GM19438 (cell line): Measurements from ENCODE around the gene MMP3.

Experiments
- ATAC-seq: cut with Tn5 transposase; IDR thresholded peaks from one replicate; pipeline ENCODE4 v1.9.1; 2021; ENCODE audit warnings: low read depth; ENCODE audit not compliant: unreplicated experiment

The MMP3 gene

DNA sequence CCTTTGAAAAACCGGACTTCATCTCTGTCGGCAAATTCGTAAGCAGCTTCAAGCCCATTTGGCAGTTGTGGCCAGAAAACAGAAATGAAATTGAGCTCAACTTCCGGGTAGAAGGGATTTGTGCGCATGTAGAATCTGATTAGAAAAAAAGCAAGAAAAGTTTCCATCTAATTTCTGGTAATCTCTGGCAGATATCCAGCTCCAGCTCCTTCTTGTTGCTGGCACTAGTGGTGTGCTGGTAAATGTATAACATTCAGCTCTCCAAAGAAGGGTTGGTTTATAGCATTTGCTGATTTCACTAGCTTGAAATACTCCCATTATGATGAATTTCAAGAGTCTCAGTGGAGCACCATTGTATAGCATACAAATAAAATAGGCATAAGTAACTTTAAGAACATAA is 50.8 kb downstream of the MMP3 start:
- no peak for ATAC-seq

DNA sequence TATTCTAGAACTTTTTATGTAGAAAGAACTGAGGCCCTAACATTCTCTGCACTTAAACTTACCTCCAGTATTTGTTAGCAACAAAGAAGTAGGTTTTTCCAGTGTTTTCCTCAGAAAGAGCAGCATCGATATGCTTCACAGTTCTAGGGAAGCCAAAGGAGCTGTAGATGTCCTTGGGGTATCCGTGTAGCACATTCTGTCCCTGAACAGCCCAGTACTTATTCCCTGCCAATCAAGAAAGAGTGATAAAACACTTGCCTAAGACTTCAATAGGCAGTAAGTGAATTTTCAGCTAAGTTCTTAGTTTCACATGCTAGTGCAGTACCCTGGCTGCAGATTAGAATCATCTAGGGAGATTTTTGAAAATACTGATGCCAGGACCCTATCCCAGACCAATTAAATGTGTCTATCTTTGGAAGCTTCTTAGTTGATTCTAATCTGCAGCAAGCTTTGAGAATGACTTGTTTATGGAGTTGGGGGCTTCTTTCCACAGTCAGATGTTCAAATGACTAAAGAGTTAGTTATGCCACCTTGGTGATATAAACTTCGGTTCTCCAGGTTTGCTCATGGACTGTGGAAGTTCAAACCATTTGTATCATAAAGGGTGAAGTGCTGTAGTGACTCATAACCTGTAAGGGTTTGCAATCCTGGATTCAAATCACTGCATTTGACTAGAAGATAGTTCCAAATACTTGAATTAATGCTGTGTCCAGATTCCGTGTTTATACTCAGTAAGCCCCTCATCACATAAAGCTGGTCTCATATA is 52.0 kb downstream of the MMP3 start:
- ATAC-seq = no peak

DNA sequence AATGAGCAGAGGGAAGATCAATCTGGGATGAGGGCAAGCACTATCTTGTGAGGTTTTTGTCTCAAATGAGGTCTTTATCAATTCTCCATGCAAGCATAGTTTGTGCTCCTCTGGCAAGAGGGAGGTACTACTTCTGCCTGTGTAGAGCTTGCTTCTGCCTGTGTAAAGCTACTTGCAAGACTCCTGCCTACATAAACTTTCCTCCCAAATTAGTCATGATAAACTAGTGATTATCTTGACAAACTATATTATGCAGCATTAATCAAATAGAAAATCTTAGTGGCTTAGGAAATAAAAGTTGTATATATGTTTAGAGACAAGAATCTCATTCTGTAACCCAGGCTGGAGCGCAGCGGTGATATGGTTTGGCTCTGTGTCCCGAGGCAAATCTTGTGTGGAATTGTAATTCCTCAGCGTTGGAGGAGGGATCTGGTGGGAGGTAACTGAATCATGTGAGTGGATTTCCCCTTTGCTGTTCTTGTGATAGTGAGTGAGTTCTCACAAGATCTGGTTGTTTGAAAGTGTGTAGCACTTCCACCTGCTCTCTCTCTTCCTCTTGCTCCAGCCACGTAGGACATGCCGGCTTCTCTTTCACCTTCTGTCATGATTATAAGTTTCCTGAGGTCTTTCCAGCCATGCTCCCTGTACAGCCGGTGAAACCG is 54.9 kb downstream of the MMP3 start:
- ATAC-seq = no peak
